HG03108 (cell line): ENCODE results near the gene MEIOSIN.
"Not testable (repeated sequence)": the region's sequence is repeated elsewhere in the genome, so short reads cannot be mapped to it uniquely, and the experiment has no call there.

ENCODE experiments used
- ATAC-seq: cut with Tn5 transposase; IDR thresholded peaks from one replicate; pipeline ENCODE4 v1.9.1; 2021; ENCODE audit warnings: moderate library complexity; ENCODE audit not compliant: unreplicated experiment

The MEIOSIN gene, protein sequence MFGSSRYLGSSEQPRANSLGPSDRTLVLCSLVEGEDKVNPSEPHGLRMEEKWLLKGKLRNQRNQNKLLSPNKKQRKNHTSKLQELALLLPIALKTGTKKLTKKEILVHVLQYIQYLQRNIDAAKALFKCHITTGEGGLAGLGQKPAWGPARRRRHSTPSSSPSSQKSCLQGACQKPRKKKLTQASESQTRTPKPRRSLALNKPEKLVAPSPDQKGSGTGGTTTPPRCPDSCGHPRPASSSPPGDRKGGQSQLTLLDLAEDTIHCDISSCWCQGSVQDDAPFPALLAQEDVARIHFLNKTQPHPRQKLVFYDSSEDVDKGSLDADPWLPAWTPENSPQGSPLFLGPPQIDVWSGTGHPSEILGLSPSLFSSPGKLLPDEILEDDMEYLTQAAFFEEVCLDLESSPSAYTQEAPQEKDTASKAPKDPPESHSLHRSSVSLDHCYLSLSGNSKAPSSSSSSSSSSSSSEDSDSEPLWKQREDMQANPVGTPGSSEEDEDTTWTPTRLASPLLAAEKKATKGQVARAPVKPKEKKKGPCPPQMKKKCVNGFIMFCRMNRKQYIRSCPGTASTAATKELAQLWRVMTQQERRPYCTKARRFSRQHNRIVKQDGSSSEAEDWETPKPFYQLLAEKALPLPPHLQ

DNA sequence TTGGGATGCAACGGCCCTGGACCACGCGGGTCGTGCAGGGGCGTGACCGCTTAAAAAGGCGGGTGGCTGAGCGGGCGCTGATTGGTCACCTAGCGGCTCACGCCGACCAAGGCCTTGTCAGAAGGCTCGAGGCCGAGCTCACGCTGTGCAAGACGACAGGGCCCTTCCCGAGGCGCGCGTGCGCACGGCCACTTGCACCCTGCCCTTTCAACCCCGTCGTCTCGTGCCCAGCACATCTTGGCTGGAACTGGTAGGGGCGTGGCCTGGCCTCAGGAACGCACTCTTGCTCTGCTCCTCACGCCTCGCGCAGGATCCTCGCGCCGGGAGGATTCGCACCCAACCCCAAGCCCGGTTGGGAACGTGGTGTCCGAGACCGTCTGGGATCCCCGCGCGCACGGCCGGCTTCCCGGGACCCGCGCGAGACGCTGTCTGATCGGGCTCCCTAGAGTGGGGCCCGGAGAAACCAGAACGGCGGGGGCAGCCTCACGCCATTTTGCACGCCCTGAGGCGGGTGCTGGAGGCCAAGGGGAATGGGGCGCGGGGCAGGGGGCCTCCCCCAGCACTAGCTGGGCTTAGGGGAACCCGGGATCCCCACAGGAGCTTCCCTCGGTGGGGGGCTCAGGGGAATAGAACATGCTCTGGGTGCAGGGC lies at the start of gene MEIOSIN:
MEIOSIN (plus strand) TSS at position 280 of the 651 bp plus-strand sequence. CDS start 1,938 bp downstream, outside the sequence.
- no peak for ATAC-seq

DNA sequence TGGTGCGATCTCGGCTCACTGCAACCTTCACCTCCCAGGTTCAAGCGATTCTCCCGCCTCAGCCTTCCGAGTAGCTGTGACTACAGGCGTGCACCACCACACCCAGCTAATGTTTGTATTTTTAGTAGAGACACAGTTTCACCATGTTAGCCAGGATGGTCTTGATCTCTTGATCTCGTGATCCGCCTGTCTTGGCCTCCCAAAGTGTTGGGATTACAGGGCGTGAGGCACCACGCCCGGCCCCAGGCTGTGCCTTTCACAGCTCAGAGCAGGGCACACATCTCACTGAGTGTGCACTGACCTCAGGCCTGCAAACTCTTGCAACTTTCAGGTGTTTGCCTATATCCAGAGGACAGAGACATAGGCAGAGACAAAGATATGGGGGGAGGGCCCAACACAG lies 48.2 kb upstream of the MEIOSIN start:
- not testable (repeated sequence) for ATAC-seq

DNA sequence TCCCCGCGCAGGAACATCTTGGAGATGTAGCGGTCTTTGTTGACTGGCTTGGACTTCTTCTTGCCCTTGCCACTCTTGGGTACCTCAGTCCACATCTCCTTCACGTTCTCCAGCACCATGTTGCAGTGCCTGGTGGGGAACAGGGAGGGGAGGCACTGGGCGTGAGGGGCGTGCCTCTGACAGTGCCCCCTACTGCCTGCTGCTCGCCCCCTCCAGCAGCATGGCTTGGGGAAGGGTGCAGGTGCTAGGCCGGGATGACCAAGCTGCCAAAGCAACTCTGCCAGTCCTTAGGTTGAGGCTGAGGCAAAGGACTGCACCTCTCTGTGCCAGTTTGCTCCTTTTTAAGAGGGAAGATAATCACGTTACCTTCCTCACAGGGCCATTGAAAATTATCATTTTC lies 45.6 kb upstream of the MEIOSIN start:
- ATAC-seq, result no peak

DNA sequence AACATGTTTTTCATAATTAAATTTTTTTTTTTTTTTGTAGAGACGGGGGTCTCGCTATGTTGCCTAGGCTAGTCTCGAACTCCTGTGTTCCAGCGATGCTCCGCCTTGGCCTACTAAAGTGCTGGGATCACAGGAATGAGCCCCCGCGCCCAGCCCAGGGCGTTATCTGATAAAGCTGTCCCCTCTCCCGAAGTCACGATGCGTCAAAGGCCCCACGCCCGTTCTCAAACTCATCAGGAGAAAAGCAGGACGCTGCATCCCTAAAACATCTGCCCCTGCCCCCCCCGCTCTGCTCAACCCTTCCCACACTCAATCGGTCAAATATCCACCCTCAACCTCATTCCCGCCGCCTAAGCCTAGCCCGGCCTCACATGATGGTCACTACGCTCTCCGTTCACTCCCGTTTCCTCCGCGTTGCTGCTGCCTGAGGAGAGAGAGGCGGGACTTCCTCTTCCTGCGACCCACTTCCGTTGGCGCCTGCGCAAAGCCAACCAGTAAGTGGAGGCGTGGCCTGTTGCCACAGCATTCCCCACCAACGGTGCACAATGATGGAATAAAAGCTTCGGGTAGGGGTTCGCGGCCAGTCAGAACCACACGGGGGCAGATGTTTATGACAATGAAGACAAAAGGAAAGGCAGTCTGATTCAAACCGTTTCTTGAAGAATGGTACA lies 41.6 kb upstream of the MEIOSIN start, which contains the start of gene SNRPD2:
SNRPD2 (minus strand) TSS at position 438 of the 671 bp plus-strand sequence; CDS start at position 373, 65 bp downstream.
- ATAC-seq, result peak; percentile 43

DNA sequence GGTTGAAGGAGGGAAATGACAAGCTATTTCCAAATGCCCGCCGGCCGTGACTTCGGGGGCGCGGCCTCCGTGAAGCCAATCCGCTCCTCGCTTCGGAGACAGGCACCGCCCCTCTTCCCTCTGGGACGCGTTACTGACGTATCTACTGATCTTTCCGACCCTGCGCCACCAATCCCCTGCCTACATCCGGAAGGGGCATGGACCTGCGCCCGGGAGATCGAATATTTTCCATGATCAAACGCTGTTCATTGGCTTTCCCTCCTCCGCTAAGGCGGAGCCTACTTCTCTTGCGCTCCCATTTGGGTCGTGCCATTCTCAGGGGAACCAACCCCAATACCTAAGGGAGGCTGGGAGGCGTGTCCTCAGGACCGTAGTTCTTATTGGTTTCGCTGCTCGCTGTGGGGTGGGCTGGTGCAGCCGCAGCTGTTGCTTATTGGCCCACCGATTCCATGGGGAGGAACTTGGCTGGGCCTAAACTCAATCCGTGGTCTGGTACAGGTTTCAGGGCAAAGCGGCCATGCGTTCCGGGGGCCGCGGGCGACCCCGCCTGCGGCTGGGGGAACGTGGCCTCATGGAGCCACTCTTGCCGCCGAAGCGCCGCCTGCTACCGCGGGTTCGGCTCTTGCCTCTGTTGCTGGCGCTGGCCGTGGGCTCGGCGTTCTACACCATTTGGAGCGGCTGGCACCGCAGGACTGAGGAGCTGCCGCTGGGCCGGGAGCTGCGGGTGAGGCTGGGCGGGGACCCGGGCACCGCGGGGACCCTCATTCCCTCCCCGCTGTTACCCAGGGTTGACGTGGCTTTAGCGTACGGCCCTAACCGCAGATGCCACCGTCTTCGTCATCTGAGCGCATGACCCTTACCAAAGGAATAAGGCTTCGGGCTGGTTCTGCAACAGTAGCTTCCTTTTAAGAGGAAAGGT lies 40.8 kb upstream of the MEIOSIN start, which contains the start of gene QPCTL:
QPCTL (plus strand) TSS at position 480 of the 919 bp plus-strand sequence; CDS start at position 518, 38 bp downstream.
- peak; percentile 82 for ATAC-seq

DNA sequence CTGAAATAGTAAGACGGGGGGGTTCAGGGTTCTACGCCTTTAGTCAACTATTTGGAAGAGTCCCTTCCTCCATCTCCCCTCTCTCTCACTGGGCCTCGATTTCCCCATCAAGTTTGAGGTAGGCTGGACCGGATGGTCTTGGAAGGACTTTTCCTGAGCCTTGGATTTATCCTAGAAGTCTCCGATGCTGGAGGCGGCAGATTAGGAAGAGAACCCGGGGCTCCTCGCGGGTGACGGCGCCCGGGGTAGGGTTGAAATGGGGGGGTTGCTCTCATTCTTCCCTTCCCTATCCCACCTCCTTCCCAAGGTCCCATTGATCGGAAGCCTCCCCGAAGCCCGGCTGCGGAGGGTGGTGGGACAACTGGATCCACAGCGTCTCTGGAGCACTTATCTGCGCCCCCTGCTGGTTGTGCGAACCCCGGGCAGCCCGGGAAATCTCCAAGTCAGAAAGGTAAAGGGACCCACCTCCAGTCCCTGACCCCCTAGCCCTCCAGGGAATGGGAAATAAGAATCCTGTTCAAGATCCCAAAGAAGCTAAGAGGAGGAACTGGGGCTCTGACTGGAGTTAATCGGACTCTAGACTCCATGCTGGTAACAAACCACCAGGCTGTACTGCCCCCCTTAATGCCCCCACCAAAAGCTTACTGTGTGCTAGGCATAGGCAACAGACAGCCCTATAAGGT lies 40.0 kb upstream of the MEIOSIN start:
- no peak for ATAC-seq

DNA sequence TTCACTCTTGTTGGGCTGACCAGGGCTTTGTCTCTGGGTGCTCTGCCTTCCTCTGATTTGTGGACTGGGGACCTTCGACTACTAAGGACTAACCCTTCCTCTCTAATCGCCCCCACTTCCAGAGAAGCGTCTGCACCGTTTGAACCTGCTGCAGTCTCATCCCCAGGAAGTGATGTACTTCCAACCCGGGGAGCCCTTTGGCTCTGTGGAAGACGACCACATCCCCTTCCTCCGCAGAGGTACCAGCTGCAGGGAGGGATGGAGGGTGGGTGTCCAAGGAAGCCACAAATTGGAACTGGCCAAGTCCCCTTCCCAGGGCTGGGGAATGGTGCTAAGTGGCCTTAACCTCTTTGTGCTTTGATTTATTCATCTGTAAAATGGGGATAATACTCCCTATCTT lies 31.6 kb upstream of the MEIOSIN start:
- no peak for ATAC-seq

DNA sequence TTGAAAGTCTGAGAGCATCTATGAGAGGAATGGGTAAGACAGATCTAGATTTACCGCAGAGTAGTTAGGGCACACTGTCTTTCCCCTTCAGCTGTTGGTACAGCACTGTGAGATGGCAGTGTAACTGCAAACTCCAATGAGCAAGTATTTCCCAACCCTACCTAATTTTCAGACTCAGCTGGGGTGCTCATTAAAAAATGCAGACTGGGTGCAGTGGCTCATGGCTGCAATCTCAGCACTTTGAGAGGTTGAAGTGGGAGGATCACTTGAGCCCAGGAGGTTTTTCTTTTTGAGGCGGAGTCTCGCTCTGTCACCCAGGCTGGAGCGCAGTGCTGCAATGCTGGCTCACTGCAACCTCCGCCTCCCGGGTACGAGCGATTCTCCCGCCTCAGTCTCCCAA lies 28.1 kb upstream of the MEIOSIN start:
- ATAC-seq, result no peak

DNA sequence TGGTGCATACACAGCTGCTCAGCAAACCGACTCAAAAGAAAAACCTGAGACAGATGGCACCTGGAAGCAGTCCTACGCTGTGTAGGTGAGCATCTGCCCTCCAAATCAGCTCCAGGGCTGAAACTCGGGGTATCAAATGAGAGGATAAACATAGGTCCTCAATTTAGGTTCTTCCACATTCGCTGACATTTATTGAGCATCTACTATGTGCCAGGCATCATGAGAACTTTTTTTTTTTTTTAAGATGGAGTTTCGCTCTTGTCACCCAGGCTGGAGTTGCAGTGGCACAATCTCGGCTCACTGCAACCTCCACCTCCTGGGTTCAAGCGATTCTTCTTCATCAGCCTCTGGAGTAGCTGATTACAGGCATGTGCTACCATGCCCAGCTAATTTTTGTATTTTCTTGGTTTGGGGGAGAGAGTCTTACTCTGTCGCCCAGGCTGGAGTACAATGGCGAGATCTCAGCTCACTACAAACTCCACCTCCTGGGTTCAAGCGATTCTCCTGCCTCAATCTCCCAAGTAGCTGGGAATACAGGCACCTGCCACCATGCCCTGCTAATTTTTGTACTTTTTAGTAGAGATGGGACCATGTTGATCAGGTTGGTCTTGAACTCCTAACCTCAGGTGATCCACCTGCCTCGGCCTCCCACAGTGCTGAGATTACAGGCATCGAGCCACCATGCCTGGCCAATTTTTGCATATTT lies 27.4 kb upstream of the MEIOSIN start:
- ATAC-seq, result no peak

DNA sequence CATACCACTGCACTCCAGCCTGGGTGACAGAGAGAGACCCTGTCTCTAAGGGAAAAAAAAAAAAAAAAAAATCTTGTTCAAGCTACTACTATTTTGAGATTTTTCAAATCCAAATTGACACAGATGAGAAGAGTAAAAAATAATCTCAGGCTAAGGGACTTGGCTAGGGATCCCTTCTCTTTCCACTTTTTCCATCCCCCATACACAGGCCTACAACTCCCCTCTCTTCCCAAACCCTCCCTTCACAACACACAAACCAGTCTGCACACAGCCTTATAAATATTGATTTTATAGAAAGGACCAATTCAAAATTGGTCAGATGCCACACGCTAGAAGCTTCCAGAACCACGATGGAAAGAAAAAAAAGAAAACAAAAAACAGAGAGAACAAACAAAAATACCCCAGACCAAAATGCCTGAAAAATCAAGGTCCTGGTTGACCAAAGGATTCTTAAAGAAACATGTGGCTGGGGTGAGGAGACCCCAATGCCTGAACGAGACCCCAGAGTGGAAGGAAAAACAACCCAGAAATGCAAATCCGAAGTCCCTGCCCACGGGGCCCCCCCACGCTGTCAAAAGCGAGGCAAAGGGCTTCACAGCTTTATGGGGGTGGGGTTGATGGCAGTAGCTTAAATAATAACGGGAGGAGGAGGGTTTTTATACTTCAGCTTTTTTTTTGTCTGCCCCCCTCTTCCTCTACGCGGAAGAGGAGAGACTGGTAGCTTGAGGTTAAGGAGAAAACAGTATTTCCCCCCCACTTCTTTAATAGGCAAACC lies 22.7 kb upstream of the MEIOSIN start:
- no peak for ATAC-seq

DNA sequence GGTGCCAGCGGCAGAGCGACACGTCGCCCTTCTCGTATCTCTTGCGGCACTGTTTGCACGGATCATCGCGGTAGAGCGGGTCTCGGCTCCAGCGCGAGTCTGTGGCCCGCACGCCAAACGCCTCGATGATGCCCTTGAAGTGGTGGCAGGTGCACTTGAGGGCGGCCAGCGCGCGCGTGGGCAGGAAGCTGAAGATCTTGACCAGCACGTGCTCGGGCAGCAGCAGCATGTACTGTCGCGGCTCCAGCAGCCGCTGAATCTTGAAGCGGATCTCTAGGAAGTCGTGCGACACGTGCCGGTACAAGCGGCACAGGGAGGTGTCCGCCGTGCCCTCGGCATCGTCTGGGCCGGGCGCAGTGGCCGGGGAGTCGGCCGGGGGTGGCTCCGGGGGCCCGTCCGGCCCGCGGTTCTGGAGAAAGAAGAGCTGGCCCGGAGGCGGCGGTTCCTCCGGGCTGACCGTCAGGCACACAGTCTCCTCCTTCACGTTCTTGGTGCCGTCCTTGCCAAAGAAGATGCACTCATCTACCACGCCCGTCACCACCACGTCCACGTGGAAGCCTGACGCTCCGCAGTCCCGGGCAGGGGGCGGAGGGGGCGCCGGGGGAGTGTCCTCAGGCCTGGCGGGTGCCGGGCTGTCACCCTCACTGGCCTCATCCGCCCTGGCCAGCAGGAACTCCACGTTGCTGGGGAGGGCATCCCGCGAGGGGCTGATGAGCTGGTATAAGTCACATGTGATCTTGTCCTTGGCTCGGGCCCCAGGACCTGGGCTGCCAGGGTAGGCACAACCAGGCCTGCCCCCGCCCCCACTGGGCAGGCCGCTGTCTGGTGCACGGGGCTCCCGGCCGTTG lies 21.2 kb upstream of the MEIOSIN start:
- ATAC-seq, result no peak

DNA sequence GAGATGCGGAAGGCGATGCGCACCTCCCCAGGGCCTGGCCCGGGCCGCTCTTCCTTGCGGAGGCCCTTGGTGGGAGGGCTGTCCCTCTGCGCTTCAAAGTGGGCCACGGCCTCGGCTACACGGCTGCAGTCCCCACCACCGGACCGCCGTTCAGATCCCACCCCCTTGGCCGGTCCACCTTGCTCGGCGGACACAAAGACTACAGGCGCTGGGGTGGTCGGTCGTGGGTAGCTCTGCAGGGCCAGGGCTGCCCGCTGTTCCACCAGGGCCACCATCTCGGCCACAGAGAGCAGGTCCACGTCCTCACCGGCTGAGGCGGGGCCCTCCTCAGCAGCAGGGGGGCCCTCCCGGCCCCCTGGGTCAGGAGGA lies 20.6 kb upstream of the MEIOSIN start:
- ATAC-seq, result no peak

DNA sequence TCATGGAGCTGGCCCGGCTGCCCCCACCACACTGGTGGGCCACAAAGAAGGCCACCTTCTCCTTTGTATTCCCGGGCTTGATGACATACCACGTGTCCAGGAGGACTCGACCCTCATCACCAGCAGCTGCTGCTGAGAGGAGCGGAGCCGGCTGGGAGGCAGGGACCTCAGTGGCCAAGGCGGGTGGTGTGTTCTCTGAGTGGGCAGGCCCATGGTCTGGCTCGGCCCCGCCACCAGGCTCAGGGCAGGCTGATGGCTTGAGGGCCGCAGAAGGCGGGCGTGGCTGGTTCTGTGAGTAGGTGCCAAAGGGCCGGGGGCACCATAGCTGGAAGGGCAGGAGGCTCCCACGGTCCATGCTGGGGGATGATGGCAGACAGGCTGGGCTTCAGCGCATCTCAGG lies 20.1 kb upstream of the MEIOSIN start:
- no peak for ATAC-seq

DNA sequence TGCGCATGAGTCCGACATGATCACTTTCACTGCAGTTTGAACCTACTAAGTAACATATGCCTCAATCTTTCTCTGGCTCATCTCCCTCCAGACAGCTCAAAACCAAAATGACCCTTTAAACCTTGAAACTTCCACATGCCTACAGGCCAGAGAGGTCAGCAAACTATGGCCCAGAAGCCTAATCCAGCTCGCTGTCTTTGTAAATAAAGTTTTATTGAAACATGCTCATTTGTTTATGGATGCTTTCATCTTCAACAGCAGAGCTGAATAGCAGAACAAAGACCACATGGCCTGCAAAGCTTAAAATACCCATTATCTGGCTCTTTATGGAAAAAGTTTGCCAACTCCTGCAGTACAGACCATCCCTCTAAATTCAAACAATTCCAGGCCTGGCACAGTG lies 18.1 kb upstream of the MEIOSIN start:
- no peak for ATAC-seq

DNA sequence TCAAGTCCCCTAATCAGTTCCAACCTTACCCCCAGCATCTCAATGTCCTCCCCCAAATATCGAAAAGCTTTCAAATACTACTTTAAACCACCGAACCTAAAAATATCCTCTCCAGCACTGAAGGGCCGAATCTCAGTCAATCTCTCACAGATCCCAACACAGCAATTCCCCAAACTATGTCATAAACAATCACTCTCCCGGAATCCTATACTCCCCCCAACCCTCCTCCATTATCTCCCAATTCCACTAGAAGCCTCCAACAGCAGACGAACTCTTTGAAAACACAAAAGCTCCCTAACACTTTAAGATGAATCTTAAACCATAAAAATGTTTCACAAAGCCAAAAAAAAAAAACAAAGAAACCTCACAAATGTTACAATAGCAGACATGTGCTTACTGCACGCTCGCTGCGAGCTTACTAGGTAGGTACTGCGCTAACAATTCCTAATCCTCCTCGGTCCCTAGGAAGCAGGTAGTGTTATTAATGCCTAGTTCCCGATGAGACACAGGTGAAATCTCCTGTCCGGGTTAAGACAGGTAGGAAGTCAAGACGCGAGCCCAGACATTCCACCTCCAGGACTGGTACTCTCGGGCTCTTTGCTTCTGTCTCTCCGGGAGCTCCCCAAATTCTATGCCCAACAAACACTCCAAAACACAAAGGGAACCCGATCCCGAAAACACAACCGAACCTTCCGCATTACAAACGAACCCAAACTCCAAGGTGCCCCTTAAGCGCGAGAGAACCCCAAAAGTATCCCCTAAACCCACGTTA lies 16.7 kb upstream of the MEIOSIN start:
- ATAC-seq, result no peak

DNA sequence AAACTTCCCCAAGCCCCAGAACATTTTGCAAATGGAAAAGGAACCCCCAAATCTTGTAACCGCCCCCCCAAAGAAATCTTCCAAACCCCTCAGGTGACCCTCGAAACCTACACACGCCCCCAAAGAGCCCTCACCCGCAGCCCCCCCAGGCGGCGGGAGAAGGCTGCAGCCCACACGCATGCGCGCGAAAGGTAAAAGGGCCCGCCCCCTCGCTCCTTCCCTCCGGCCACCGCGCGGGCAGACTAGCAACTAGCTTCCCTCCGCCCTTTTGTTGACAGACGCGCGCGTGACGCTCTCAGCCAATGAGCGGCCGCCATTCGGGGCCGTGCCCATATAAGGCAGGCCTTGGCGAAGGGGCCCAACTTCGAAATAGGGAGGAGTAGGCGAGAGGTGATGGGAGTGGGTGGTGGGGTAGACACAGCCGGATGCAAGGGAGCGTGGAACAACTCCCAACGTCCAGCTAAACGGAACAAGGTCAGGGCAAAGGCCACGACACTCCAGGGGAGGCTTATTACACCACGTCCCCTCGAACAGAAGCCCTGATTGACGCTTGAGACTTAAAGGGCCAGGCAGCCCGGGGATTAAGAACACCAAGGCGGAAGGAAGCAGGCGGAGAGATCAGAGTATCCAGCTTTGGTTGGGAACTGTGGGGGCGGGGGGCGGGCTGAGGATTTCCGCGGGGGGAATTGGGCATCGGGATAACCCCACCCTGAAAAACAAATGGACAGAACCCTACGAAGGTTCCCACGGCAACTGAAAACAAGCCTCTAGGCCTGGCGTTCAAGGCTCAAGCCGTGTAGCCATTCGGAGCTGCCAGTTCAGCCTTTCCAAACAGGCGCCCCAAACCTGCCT lies 15.9 kb upstream of the MEIOSIN start:
- peak; percentile 96 for ATAC-seq
